Measurements from ENCODE around the gene SLC25A47. TPM values are rescaled to one million over a fixed set of nuclear protein-coding genes. Genes with fewer than 3 reads are reported as not detected.

The SLC25A47 gene
- total and polyA plus RNA-seq, 9 of the 15 experiments (the other 6 are each of a cell fraction or from before 2014, with no cell fraction given): 0.09 to 0.23 (median 0.22) TPM; not detected in 6

- TF ChIP-seq, protein P1, sequence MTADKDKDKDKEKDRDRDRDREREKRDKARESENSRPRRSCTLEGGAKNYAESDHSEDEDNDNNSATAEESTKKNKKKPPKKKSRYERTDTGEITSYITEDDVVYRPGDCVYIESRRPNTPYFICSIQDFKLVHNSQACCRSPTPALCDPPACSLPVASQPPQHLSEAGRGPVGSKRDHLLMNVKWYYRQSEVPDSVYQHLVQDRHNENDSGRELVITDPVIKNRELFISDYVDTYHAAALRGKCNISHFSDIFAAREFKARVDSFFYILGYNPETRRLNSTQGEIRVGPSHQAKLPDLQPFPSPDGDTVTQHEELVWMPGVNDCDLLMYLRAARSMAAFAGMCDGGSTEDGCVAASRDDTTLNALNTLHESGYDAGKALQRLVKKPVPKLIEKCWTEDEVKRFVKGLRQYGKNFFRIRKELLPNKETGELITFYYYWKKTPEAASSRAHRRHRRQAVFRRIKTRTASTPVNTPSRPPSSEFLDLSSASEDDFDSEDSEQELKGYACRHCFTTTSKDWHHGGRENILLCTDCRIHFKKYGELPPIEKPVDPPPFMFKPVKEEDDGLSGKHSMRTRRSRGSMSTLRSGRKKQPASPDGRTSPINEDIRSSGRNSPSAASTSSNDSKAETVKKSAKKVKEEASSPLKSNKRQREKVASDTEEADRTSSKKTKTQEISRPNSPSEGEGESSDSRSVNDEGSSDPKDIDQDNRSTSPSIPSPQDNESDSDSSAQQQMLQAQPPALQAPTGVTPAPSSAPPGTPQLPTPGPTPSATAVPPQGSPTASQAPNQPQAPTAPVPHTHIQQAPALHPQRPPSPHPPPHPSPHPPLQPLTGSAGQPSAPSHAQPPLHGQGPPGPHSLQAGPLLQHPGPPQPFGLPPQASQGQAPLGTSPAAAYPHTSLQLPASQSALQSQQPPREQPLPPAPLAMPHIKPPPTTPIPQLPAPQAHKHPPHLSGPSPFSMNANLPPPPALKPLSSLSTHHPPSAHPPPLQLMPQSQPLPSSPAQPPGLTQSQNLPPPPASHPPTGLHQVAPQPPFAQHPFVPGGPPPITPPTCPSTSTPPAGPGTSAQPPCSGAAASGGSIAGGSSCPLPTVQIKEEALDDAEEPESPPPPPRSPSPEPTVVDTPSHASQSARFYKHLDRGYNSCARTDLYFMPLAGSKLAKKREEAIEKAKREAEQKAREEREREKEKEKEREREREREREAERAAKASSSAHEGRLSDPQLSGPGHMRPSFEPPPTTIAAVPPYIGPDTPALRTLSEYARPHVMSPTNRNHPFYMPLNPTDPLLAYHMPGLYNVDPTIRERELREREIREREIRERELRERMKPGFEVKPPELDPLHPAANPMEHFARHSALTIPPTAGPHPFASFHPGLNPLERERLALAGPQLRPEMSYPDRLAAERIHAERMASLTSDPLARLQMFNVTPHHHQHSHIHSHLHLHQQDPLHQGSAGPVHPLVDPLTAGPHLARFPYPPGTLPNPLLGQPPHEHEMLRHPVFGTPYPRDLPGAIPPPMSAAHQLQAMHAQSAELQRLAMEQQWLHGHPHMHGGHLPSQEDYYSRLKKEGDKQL (CRISPR knock-in tag; IDR thresholded peaks at IDR 0.05; ENCODE audit: borderline replicate concordance): no peak
- TF ChIP-seq ZNF140 (CRISPR knock-in tag; IDR thresholded peaks at IDR 0.05) (no peak), CC2D1A (IDR thresholded peaks at IDR 0.05) (no peak), SAFB (IDR thresholded peaks at IDR 0.05; ENCODE audit: borderline replicate concordance, low read depth, low read length) (0 out of 2 replicates have a peak, but pooled peaks have one; percentile 35), TAF15 (IDR thresholded peaks at IDR 0.05; ENCODE audit: low read depth, low read length) (no peak), NEUROD1 (IDR thresholded peaks at IDR 0.05; ENCODE audit: borderline replicate concordance, low read depth, low read length, partially characterized antibody) (no peak), DDX20 (tag; IDR thresholded peaks at IDR 0.05; ENCODE audit: low read depth) (no peak), ZNF830 (CRISPR knock-in tag; IDR thresholded peaks at IDR 0.05) (no peak), BRF2 (IDR thresholded peaks at IDR 0.05; ENCODE audit: borderline replicate concordance, insufficient read depth, insufficient read length) (no peak), NR4A1 (CRISPR knock-in tag; IDR thresholded peaks at IDR 0.05) (no peak), NR4A1 (tag; IDR thresholded peaks at IDR 0.05) (peak; percentile 60; the same call in 1 of the 2 replicates), XRCC3 (IDR thresholded peaks at IDR 0.05) (no peak)
- TF ChIP-seq, protein P2, sequence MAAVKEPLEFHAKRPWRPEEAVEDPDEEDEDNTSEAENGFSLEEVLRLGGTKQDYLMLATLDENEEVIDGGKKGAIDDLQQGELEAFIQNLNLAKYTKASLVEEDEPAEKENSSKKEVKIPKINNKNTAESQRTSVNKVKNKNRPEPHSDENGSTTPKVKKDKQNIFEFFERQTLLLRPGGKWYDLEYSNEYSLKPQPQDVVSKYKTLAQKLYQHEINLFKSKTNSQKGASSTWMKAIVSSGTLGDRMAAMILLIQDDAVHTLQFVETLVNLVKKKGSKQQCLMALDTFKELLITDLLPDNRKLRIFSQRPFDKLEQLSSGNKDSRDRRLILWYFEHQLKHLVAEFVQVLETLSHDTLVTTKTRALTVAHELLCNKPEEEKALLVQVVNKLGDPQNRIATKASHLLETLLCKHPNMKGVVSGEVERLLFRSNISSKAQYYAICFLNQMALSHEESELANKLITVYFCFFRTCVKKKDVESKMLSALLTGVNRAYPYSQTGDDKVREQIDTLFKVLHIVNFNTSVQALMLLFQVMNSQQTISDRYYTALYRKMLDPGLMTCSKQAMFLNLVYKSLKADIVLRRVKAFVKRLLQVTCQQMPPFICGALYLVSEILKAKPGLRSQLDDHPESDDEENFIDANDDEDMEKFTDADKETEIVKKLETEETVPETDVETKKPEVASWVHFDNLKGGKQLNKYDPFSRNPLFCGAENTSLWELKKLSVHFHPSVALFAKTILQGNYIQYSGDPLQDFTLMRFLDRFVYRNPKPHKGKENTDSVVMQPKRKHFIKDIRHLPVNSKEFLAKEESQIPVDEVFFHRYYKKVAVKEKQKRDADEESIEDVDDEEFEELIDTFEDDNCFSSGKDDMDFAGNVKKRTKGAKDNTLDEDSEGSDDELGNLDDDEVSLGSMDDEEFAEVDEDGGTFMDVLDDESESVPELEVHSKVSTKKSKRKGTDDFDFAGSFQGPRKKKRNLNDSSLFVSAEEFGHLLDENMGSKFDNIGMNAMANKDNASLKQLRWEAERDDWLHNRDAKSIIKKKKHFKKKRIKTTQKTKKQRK (IDR thresholded peaks at IDR 0.05; ENCODE audit: borderline replicate concordance, low read depth, low read length): no peak
- TF ChIP-seq, protein P3, sequence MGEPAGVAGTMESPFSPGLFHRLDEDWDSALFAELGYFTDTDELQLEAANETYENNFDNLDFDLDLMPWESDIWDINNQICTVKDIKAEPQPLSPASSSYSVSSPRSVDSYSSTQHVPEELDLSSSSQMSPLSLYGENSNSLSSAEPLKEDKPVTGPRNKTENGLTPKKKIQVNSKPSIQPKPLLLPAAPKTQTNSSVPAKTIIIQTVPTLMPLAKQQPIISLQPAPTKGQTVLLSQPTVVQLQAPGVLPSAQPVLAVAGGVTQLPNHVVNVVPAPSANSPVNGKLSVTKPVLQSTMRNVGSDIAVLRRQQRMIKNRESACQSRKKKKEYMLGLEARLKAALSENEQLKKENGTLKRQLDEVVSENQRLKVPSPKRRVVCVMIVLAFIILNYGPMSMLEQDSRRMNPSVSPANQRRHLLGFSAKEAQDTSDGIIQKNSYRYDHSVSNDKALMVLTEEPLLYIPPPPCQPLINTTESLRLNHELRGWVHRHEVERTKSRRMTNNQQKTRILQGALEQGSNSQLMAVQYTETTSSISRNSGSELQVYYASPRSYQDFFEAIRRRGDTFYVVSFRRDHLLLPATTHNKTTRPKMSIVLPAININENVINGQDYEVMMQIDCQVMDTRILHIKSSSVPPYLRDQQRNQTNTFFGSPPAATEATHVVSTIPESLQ (CRISPR knock-in tag; IDR thresholded peaks at IDR 0.05): no peak
These were observed 37.9 kb upstream of the SLC25A47 start (continued) for GRCh38 chr14:100285021-100285912.

Data from K562 (cell line).